MG63 (cell line): ENCODE data around the gene ARSB. TPM values are rescaled to one million over a fixed set of nuclear protein-coding genes. Genes with fewer than 3 reads are reported as not detected.

ENCODE experiments used
- DNase-seq: peaks from one replicate; pipeline ENCODE4 v3.0.0-alpha.2; 2020
- H3K27me3 ChIP-seq: fragments of 250-450 bp; sonication (Bioruptor Pico); 2 replicates; pipeline ENCODE4 v1.5.1; 2020; ENCODE audit warnings: mild to moderate bottlenecking, moderate library complexity
- H3K36me3 ChIP-seq: fragments of 250-450 bp; sonication (Bioruptor Pico); 2 replicates; pipeline ENCODE4 v1.5.1; 2020; ENCODE audit warnings: mild to moderate bottlenecking, moderate library complexity
- H3K4me3 ChIP-seq: fragments of 250-450 bp; sonication (Bioruptor Pico); 2 replicates; pipeline ENCODE4 v1.5.1; 2020; ENCODE audit warnings: mild to moderate bottlenecking, moderate library complexity
- H3K9me3 ChIP-seq: fragments of 250-450 bp; sonication (Bioruptor Pico); 2 replicates; pipeline ENCODE4 v1.5.1; 2020; ENCODE audit warnings: mild to moderate bottlenecking, moderate library complexity
- total RNA-seq: library from RNA; depleted of rRNA; stranded (reverse); fragments of >200 nt; shearing (Covaris generic); gene quantifications from 2 replicates; pipeline ENCODE4 v1.2.3, GENCODE V29; 2014; ENCODE audit warnings: low replicate concordance

Gene ARSB
- total RNA-seq, 1 experiment from 2014 or later: 10.2 TPM

GRCh38 chr5:78974601-78975000, 10.5 kb downstream of the ARSB start:
- no peaks in the 10 kb centered on the region for H3K36me3 ChIP-seq
- no peak for DNase-seq
- H3K27me3 ChIP-seq: no peaks in the 10 kb centered on the region; the same call in 1 of the 2 replicates
- H3K4me3 ChIP-seq: no peak overlapping the region
- H3K9me3 ChIP-seq: no peaks in the 10 kb centered on the region

GRCh38 chr5:78974011-78974410, 11.1 kb downstream of the ARSB start:
- DNase-seq: no peak
- no peaks in the 10 kb centered on the region; the same call in 1 of the 2 replicates for H3K27me3 ChIP-seq
- H3K4me3 ChIP-seq: no peak overlapping the region
- H3K36me3 ChIP-seq: no peaks in the 10 kb centered on the region
- no peaks in the 10 kb centered on the region for H3K9me3 ChIP-seq

- DNase-seq: no peak
- H3K4me3 ChIP-seq: no peak overlapping the region
- H3K9me3 ChIP-seq: no peaks in the 10 kb centered on the region
Observed at GRCh38 chr5:78972654-78973428, 12.3 kb downstream of the ARSB start.

GRCh38 chr5:78971998-78972397, 13.1 kb downstream of the ARSB start:
- Histone ChIP-seq H3K9me3 (no peaks in the 10 kb centered on the region), H3K36me3 (no peaks in the 10 kb centered on the region), H3K27me3 (no peaks in the 10 kb centered on the region; the same call in 1 of the 2 replicates), H3K4me3 (no peak overlapping the region)
- no peak for DNase-seq

More at GRCh38 chr5:78972654-78973428, 12.3 kb downstream of the ARSB start:
- no peaks in the 10 kb centered on the region for H3K36me3 ChIP-seq
- no peaks in the 10 kb centered on the region; the same call in 1 of the 2 replicates for H3K27me3 ChIP-seq

GRCh38 chr5:78968781-78969180, 16.3 kb downstream of the ARSB start:
- no peak for DNase-seq
- H3K4me3 ChIP-seq: no peak overlapping the region
- no peaks in the 10 kb centered on the region; the same call in 1 of the 2 replicates for H3K27me3 ChIP-seq
- no peaks in the 10 kb centered on the region for H3K36me3 ChIP-seq
- H3K9me3 ChIP-seq: no peaks in the 10 kb centered on the region

DNA sequence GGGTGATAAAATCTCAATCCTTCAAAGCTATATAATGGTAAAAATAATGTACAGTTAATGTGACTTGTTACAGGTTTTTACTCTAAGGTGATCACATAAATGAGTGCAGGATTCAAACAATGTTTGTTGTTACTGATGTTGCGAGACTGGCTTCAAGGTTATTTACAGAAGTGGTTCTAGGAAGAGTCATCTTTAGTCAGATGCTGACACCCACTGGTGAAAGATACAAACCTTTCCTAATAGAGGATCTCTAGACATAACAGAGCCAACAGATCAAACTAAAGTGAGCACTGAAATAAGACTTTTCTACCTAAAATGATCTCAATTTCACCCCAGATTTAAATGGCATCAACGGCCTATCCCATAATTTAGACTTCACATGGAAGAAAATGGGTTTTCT, 20.2 kb downstream of the ARSB start:
- H3K36me3 ChIP-seq: no peaks in the 10 kb centered on the region
- H3K9me3 ChIP-seq: no peaks in the 10 kb centered on the region
- no peak for DNase-seq
- no peak overlapping the region for H3K4me3 ChIP-seq
- H3K27me3 ChIP-seq: no peaks in the 10 kb centered on the region

DNA sequence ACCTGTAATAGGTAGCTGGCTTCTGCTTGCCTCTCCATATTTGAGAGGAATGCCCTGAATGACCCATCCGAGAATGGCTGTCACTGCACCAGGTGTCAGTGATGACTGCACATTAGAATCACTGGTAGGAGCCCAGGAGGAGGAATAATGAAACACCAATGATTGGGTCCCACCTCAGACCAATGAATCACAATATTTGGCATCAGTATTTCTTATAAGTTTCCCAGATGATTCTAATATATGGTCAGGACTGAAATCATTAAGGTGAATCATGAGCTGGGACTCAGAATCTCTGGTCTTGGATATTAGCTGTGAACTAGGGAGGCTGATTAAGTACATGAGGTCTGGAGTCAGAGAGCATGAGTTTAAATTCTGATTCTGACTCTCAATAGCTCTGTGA, 23.4 kb downstream of the ARSB start:
- no peak for DNase-seq
- Histone ChIP-seq H3K36me3 (no peaks in the 10 kb centered on the region), H3K9me3 (no peaks in the 10 kb centered on the region), H3K4me3 (no peak overlapping the region), H3K27me3 (no peaks in the 10 kb centered on the region)

GRCh38 chr5:78959767-78960166, 25.3 kb downstream of the ARSB start:
- H3K9me3 ChIP-seq: no peaks in the 10 kb centered on the region
- no peaks in the 10 kb centered on the region for H3K27me3 ChIP-seq
- no peaks in the 10 kb centered on the region for H3K36me3 ChIP-seq
- no peak for DNase-seq
- H3K4me3 ChIP-seq: no peak overlapping the region

- no peak for DNase-seq
- no peaks in the 10 kb centered on the region for H3K36me3 ChIP-seq
- no peaks in the 10 kb centered on the region for H3K27me3 ChIP-seq
- no peaks in the 10 kb centered on the region for H3K9me3 ChIP-seq
- H3K4me3 ChIP-seq: no peak overlapping the region
Observed at GRCh38 chr5:78958672-78959445, 26.3 kb downstream of the ARSB start.

DNA sequence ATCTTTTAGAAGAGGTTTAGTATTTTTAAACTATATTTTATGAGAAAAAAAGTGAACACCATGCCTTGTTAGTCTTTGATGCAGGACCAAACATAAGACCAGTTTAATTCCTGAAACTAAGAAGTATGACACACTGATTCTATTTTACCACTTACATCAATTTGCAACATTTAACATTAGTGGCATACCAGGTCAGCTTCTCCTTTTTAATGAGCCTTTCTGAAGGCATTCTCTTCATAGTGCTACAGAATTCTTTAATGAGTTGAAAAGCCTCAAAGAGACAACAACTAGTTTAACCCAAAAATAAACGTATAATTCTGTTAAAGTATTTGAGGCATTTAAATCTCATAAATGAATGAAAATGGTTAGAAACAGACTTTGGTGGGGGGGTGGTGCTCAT, 28.2 kb downstream of the ARSB start:
- no peak for DNase-seq
- Histone ChIP-seq H3K4me3 (no peak overlapping the region), H3K27me3 (no peaks in the 10 kb centered on the region), H3K9me3 (no peaks in the 10 kb centered on the region), H3K36me3 (no peaks in the 10 kb centered on the region)

DNA sequence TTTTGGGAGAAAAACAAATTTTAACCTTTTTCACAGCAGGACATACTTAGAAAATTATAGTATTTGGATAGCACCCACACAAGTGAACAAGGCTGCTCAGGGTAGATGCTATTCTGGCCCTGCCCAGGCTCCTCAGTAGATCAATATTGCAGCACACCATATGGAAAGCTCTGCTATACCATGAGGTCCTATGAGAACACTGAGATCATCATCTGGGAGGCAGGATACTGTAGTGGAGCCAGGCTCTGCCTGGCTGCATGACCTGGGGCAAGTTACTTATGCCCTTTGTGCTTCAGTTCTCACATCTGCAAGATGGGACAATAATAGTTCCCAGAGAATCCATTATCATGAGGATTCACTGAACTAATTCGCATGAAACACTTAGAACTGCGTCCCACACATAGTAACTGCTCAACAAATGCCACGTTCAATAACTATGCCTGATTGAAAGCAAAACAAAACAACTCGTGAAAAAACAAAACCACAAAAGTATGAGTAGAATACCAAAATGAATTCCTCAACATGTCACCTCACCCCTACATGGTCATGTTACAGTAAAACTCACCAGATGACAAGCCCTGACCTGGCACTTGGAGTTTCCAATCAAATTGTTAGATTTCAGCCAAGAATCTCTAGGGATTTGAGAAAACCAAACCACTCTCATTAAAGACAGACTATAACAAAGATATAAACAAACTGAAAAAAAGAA, 31.9 kb downstream of the ARSB start:
- Histone ChIP-seq H3K36me3 (no peaks in the 10 kb centered on the region), H3K9me3 (no peaks in the 10 kb centered on the region)
- no peak for DNase-seq

GRCh38 chr5:78930721-78931120, 54.4 kb downstream of the ARSB start:
- no peaks in the 10 kb centered on the region for H3K36me3 ChIP-seq
- no peak overlapping the region for H3K4me3 ChIP-seq
- H3K9me3 ChIP-seq: no peaks in the 10 kb centered on the region
- no peaks in the 10 kb centered on the region for H3K27me3 ChIP-seq
- no peak for DNase-seq

More for the DNA sequence above, 31.9 kb downstream of the ARSB start:
- Histone ChIP-seq H3K27me3 (no peaks in the 10 kb centered on the region), H3K4me3 (no peak overlapping the region)

- Histone ChIP-seq H3K36me3 (no peaks in the 10 kb centered on the region), H3K4me3 (no peak overlapping the region), H3K27me3 (no peaks in the 10 kb centered on the region), H3K9me3 (no peaks in the 10 kb centered on the region)
- DNase-seq: no peak
Observed at GRCh38 chr5:78929833-78930232, 55.3 kb downstream of the ARSB start.

- Histone ChIP-seq H3K36me3 (no peaks in the 10 kb centered on the region), H3K27me3 (no peaks in the 10 kb centered on the region), H3K4me3 (no peak overlapping the region), H3K9me3 (no peaks in the 10 kb centered on the region)
- DNase-seq: peak; percentile 78
Observed at GRCh38 chr5:78927657-78928282, 57.3 kb downstream of the ARSB start.

- H3K27me3 ChIP-seq: no peaks in the 10 kb centered on the region
- DNase-seq: no peak
Observed at GRCh38 chr5:78926252-78926651, 58.9 kb downstream of the ARSB start.

GRCh38 chr5:78925129-78925876, 59.8 kb downstream of the ARSB start:
- no peak for DNase-seq
- no peaks in the 10 kb centered on the region for H3K27me3 ChIP-seq
- no peaks in the 10 kb centered on the region for H3K36me3 ChIP-seq
- H3K9me3 ChIP-seq: no peaks in the 10 kb centered on the region
- H3K4me3 ChIP-seq: no peak overlapping the region

More at GRCh38 chr5:78926252-78926651, 58.9 kb downstream of the ARSB start:
- H3K9me3 ChIP-seq: no peaks in the 10 kb centered on the region
- no peak overlapping the region for H3K4me3 ChIP-seq
- H3K36me3 ChIP-seq: no peaks in the 10 kb centered on the region
